ENCODE results near the gene DHX8. TPM values are rescaled to one million over a fixed set of nuclear protein-coding genes. Genes with fewer than 3 reads are reported as not detected.
A peak's percentile ranks its signal among the peaks of the same experiment; 100 is the strongest.

Gene DHX8
- total RNA-seq, 6 experiments from 2014 or later, result 57.2 to 65.6 (median 61.7) TPM

DNA sequence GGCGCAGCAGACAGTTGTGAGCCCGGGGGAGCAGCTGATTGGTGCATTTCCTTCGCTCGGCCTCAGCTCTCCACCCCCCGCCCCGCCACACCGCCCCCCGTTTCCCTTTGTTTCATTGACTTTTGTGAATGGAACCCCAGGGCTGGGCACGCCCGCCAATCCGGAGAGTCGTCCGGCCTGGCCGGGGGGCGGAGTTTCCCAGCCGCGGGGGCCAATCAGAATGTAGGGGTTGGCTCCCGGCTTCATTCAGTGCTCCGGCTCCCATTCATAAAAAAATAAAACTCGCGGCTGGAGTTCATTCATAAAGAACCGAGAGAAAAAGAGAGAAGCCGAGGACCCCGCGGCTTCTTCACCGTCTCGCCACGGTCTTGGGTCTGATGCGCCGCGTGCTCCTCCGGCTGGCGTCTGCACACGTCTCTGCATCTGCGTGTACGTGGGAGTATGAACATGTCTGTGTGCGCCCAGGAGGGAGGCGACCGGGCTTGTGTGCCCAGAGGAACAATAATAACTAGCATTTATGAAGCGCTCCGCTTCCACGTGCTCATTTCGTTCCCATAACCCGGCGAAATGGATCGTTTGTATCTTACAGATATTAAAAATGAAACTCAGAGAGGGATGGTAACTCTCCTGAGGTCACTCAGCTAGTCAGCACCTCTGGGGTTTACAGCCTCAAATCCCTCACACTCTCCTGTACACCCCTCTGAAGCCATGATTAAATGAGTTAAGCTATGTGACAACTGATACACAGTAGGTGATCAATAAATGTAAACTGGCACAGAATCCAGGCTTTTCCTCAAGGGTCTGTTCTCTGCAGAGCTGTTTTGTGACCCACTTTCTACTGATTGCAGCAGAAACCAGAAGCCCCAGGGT is 62.8 kb downstream of the DHX8 start, which contains the start of gene ETV4:
ETV4 (minus strand) TSS at position 22 of the 870 bp plus-strand sequence. CDS start 723 bp downstream, outside the sequence.
- peak within 1 kb of the TSS; percentile 94 for H3K27ac Mint-ChIP-seq
- H3K4me1 Mint-ChIP-seq (ENCODE audit: low read depth), result peaks cover 39% of the 10 kb centered on the region
- TF ChIP-seq CTCF (IDR thresholded peaks at IDR 0.05), result no peak
- no peaks in the 10 kb centered on the region for H3K9me3 Mint-ChIP-seq
- peaks cover 3% of the 10 kb centered on the region for H3K27me3 Mint-ChIP-seq (ENCODE audit: insufficient read depth)
- no peaks in the 10 kb centered on the region for H3K36me3 Mint-ChIP-seq (ENCODE audit: low read depth)
- DNase-seq, result peak; percentile 92
- H3K4me3 Mint-ChIP-seq, result peak within 1 kb of the TSS; percentile 89

- Mint-ChIP-seq H3K36me3 (ENCODE audit: low read depth) (no peaks in the 10 kb centered on the region), H3K27me3 (ENCODE audit: insufficient read depth) (peaks cover 3% of the 10 kb centered on the region), H3K27ac (peak overlapping the region; percentile 94; the same call in 1 of the 2 replicates), H3K9me3 (no peaks in the 10 kb centered on the region), H3K4me1 (ENCODE audit: low read depth) (peaks cover 44% of the 10 kb centered on the region), H3K4me3 (peak overlapping the region; percentile 89)
- no peak for TF ChIP-seq CTCF (IDR thresholded peaks at IDR 0.05)
- DNase-seq, result no peak
These were observed 63.4 kb downstream of the DHX8 start for GRCh38 chr17:43547189-43547550.

DNA sequence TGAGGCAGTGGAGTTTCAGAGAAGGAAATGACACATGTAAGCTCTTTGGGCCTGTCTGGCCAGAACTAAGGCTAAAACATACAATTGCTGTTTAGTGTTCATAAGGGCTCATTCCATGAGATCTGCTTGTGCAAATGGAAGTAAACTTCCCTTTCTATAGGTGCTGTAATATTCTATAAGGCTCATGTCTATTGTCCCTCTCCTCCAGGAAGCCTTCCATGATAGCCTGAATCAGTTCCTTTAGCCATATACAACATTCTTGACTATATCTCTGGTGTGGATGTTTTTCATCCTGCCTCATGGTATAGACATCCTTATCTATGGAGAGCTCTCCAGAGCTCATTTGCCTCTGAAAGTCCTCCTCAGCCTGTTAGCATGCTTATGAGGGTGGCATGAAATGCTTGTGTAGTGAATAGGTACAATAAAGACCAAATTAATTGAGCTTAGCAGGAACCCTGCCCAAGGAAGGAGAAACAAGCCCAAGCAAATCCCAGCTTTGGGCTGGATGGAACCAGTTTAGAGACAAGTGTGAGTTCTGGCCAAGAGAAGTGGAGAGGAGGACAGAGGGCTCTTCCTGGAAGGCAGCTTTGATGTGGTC is 64.0 kb downstream of the DHX8 start:
- peaks cover 47% of the 10 kb centered on the region for H3K4me1 Mint-ChIP-seq (ENCODE audit: low read depth)

GRCh38 chr17:43548689-43549379 is 65.1 kb downstream of the DHX8 start:
- peaks cover 3% of the 10 kb centered on the region for H3K27me3 Mint-ChIP-seq (ENCODE audit: insufficient read depth)
- TF ChIP-seq CTCF (IDR thresholded peaks at IDR 0.05), result no peak
- no peak overlapping the region for H3K4me3 Mint-ChIP-seq
- peaks cover 39% of the 10 kb centered on the region for H3K4me1 Mint-ChIP-seq (ENCODE audit: low read depth)
- DNase-seq, result no peak
- no peak overlapping the region for H3K27ac Mint-ChIP-seq
- H3K36me3 Mint-ChIP-seq (ENCODE audit: low read depth), result no peaks in the 10 kb centered on the region
- H3K9me3 Mint-ChIP-seq, result no peaks in the 10 kb centered on the region

More for the DNA sequence above, 64.0 kb downstream of the DHX8 start:
- H3K27me3 Mint-ChIP-seq (ENCODE audit: insufficient read depth), result peaks cover 3% of the 10 kb centered on the region
- no peak overlapping the region for H3K4me3 Mint-ChIP-seq
- H3K27ac Mint-ChIP-seq, result no peak overlapping the region
- no peak for DNase-seq
- H3K36me3 Mint-ChIP-seq (ENCODE audit: low read depth), result no peaks in the 10 kb centered on the region
- H3K9me3 Mint-ChIP-seq, result no peaks in the 10 kb centered on the region
- TF ChIP-seq CTCF (IDR thresholded peaks at IDR 0.05), result no peak

DNA sequence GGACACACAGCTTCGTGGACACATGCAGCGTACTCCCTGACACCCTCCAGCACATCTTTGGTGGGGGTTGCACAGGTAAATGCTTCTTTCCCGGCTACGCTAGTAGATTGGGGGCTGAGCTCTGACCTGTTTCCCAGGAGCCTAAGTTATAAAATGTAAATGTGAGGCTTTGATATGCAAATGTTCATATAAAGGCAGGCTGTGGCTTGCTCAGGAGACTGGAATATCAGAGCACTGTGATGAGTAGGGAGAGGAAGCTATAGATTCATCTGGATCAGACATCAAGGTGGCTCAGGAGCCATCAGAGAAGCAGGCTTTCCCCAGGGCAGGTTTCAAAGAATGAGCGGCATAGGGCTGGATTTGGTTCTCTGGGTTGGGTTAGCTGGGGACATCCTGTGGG is 65.7 kb downstream of the DHX8 start:
- no peaks in the 10 kb centered on the region for H3K9me3 Mint-ChIP-seq
- no peaks in the 10 kb centered on the region for H3K36me3 Mint-ChIP-seq (ENCODE audit: low read depth)
- H3K27ac Mint-ChIP-seq, result no peak overlapping the region
- H3K4me3 Mint-ChIP-seq, result no peak overlapping the region
- no peak for DNase-seq
- peaks cover 3% of the 10 kb centered on the region for H3K27me3 Mint-ChIP-seq (ENCODE audit: insufficient read depth)
- TF ChIP-seq CTCF (IDR thresholded peaks at IDR 0.05), result no peak
- H3K4me1 Mint-ChIP-seq (ENCODE audit: low read depth), result peaks cover 33% of the 10 kb centered on the region

Data from HFFc6 (cell line).